Endodermal cell (in vitro differentiated cells): ENCODE data around the gene PTGS1. TPM values are rescaled to one million over a fixed set of nuclear protein-coding genes. Genes with fewer than 3 reads are reported as not detected.
"Not testable (repeated sequence)": the region's sequence is repeated elsewhere in the genome, so short reads cannot be mapped to it uniquely, and the experiment has no call there.

Source experiments
- DNase-seq: peaks from one replicate; pipeline ENCODE4 v3.0.0-alpha.2; 2017
- H3K27ac ChIP-seq: 2 replicates; pipeline ENCODE4 v1.5.1; 2013; ENCODE audit warnings: mild to moderate bottlenecking, low read depth, low read length, moderate library complexity
- H3K27me3 ChIP-seq: 2 replicates; pipeline ENCODE4 v1.6.1; 2013; ENCODE audit warnings: mild to moderate bottlenecking, low read length, moderate library complexity; ENCODE audit not compliant: insufficient read depth, control insufficient read depth, poor library complexity, severe bottlenecking
- H3K36me3 ChIP-seq: 2 replicates; pipeline ENCODE4 v1.7.0; 2013; ENCODE audit warnings: mild to moderate bottlenecking, low read length, moderate library complexity; ENCODE audit not compliant: control insufficient read depth, insufficient read depth
- H3K4me1 ChIP-seq: one replicate; pipeline ENCODE4 v1.7.0; 2013; ENCODE audit warnings: low read length; ENCODE audit not compliant: control insufficient read depth, insufficient read depth
- H3K4me3 ChIP-seq: 2 replicates; pipeline ENCODE4 v1.5.1; 2013; ENCODE audit warnings: mild to moderate bottlenecking, low read length, moderate library complexity
- H3K9ac ChIP-seq: 2 replicates; pipeline ENCODE4 v1.6.1; 2013; ENCODE audit warnings: mild to moderate bottlenecking, low read length, moderate library complexity; ENCODE audit not compliant: poor library complexity, severe bottlenecking; ENCODE audit errors: extremely low read depth
- H3K9me3 ChIP-seq: 2 replicates; pipeline ENCODE4 v1.6.1; 2013; ENCODE audit warnings: mild to moderate bottlenecking, low read length, moderate library complexity; ENCODE audit not compliant: control insufficient read depth
- H3K27ac Mint-ChIP-seq: 2 replicates; pipeline ENCODE4 v1.8.0; 2020; ENCODE audit warnings: mixed read lengths
- H3K27me3 Mint-ChIP-seq: 2 replicates; pipeline ENCODE4 v1.8.0; 2021; ENCODE audit warnings: mild to moderate bottlenecking, mixed read lengths; ENCODE audit not compliant: insufficient read depth
- H3K36me3 Mint-ChIP-seq: 2 replicates; pipeline ENCODE4 v1.8.0; 2020; ENCODE audit warnings: low read depth, mixed read lengths
- H3K4me1 Mint-ChIP-seq: 2 replicates; pipeline ENCODE4 v1.8.0; 2020; ENCODE audit warnings: mixed read lengths
- H3K4me3 Mint-ChIP-seq: 2 replicates; pipeline ENCODE4 v1.8.0; 2020; ENCODE audit warnings: mild to moderate bottlenecking, moderate library complexity, mixed read lengths
- H3K9me3 Mint-ChIP-seq: 2 replicates; pipeline ENCODE4 v1.8.0; 2020; ENCODE audit warnings: mild to moderate bottlenecking, mixed read lengths
- CTCF ChIP-seq: fragments of 200-600 bp; sonication (generic); conservative IDR thresholded peaks from 2 replicates; pipeline ENCODE4 v1.5.0; 2021; ENCODE audit warnings: antibody characterized with exemption, mild to moderate bottlenecking
- WGBS, 2 experiments: methylation state at CpG; one replicate each; pipeline versions ENCODE4 v1.1.5 to v1.1.7; 2013; ENCODE audit warnings: missing lambda C conversion rate in 2 of 2, mixed read lengths in 1 of 2; ENCODE audit not compliant: insufficient coverage in 1 of 2, insufficient read length in 1 of 2; 5-methylcytosine and 5-hydroxymethylcytosine counted together
- total RNA-seq, 2 donors: library from RNA; stranded (reverse); fragmentation: NEBNext Ultra II Directional in 1 of 2; extraction: Animal tissue kit (Norgen Biotek cat#: 25700) in 1 of 2; gene quantifications; 2 replicates in 1 of 2; 3 replicates in 1 of 2; pipeline ENCODE4 v1.2.1, GENCODE V29; 2021

PTGS1 gene
- total RNA-seq, 2 donors from 2014 or later = 0.84 to 1.1 TPM

GRCh38 chr9:122356627-122357026 is 14.2 kb upstream of the PTGS1 start:
- Mint-ChIP-seq H3K9me3 (peaks cover 11% of the 10 kb centered on the region), H3K4me3 (no peak overlapping the region), H3K36me3 (no peaks in the 10 kb centered on the region), H3K27me3 (peaks cover 18% of the 10 kb centered on the region), H3K27ac (no peak overlapping the region), H3K4me1 (peaks cover 4% of the 10 kb centered on the region)
- H3K9ac ChIP-seq = no peak overlapping the region
- H3K4me1 ChIP-seq = no peaks in the 10 kb centered on the region
- no peaks in the 10 kb centered on the region for H3K36me3 ChIP-seq
- H3K4me3 ChIP-seq = no peak overlapping the region
- WGBS, 2 experiments = 19 to 33% methylated on average over 1 to 2 of the region's 2 CpGs
- H3K9me3 ChIP-seq = peaks cover 4% of the 10 kb centered on the region
- no peak overlapping the region for H3K27ac ChIP-seq
- DNase-seq = peak; percentile 82
- TF ChIP-seq CTCF = peak; percentile 81
- H3K27me3 ChIP-seq = no peaks in the 10 kb centered on the region

DNA sequence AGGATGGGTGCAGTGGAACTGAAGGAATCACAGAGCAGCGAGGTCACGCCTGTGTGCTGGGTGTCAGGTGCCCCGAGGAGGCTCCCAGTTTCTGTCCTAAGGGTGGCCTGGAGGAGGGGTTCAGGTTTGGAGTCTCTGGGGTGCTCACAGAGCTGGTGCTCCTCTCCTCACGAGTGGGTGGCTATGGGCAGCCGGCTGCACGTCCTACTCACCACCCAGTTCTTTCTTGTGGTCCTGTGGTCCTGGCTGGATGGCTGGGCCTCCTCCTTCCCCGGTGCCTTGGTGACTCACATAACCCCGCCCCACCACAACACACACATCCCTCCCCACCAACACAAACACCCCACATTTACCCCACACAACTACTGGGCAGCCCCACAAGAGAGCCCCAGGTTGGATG is 9.9 kb upstream of the PTGS1 start:
- Mint-ChIP-seq H3K27ac (no peak overlapping the region), H3K9me3 (peaks cover 7% of the 10 kb centered on the region), H3K36me3 (no peaks in the 10 kb centered on the region), H3K4me1 (peaks cover 7% of the 10 kb centered on the region), H3K27me3 (peaks cover 18% of the 10 kb centered on the region), H3K4me3 (no peak overlapping the region)
- Histone ChIP-seq H3K36me3 (no peaks in the 10 kb centered on the region), H3K9me3 (no peaks in the 10 kb centered on the region), H3K9ac (no peak overlapping the region), H3K4me1 (peaks cover 3% of the 10 kb centered on the region), H3K4me3 (no peak overlapping the region), H3K27ac (no peak overlapping the region), H3K27me3 (no peaks in the 10 kb centered on the region)
- no peak for DNase-seq
- 87 to 100% methylated on average over 1 to 8 of the region's 8 CpGs for WGBS, 2 experiments
- no peak for TF ChIP-seq CTCF

DNA sequence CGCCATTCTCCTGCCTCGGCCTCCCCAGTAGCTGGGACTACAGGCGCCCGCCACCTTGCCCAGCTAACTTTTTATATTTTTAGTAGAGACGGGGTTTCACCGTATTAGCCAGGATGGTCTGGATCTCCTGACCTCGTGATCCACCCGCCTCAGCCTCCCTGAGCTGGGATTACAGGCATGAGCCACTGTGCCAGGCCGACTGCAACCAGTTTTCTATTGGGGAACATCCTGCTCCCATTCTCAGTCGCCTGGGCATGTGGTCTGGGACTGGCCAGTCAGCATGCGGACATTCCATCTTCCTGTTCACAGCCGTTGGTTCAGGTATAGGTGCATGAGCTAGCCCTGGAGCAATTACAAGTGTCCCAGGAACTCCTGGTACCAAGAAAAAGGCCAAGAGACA is 7.7 kb upstream of the PTGS1 start:
- not testable (repeated sequence) for H3K36me3 ChIP-seq, H3K27ac ChIP-seq, H3K4me3 Mint-ChIP-seq, H3K4me1 ChIP-seq, DNase-seq, H3K36me3 Mint-ChIP-seq, H3K9me3 ChIP-seq, H3K9ac ChIP-seq, H3K9me3 Mint-ChIP-seq, H3K4me3 ChIP-seq, H3K27me3 ChIP-seq, H3K27ac Mint-ChIP-seq
- WGBS, 2 experiments = 93 to 95% methylated on average over 7 to 12 of the region's 12 CpGs
- Mint-ChIP-seq H3K27me3 (peaks cover 15% of the 10 kb centered on the region), H3K4me1 (peaks cover 15% of the 10 kb centered on the region)

- H3K4me3 Mint-ChIP-seq = no peak overlapping the region
- H3K27ac Mint-ChIP-seq = no peak overlapping the region
These were observed 6.6 kb upstream of the PTGS1 start for GRCh38 chr9:122364117-122364782.

More at GRCh38 chr9:122364117-122364782, 6.6 kb upstream of the PTGS1 start:
- Mint-ChIP-seq H3K9me3 (peaks cover 2% of the 10 kb centered on the region), H3K4me1 (peaks cover 15% of the 10 kb centered on the region), H3K36me3 (no peaks in the 10 kb centered on the region), H3K27me3 (peaks cover 23% of the 10 kb centered on the region)
- TF ChIP-seq CTCF = no peak
- Histone ChIP-seq H3K9ac (no peak overlapping the region), H3K27ac (no peak overlapping the region), H3K27me3 (peaks cover 5% of the 10 kb centered on the region), H3K4me1 (peaks cover 3% of the 10 kb centered on the region), H3K36me3 (no peaks in the 10 kb centered on the region), H3K9me3 (no peaks in the 10 kb centered on the region), H3K4me3 (no peak overlapping the region)
- WGBS, 2 experiments = 91 to 96% methylated on average over 6 to 10 of the region's 10 CpGs
- peak; percentile 35 for DNase-seq
